GM21423 (cell line): ENCODE data around the gene ID2.

Experiments used
- ATAC-seq: cut with Tn5 transposase; IDR thresholded peaks from one replicate; pipeline ENCODE4 v1.9.1; 2021; ENCODE audit warnings: mild to moderate bottlenecking, moderate library complexity; ENCODE audit not compliant: unreplicated experiment

Gene ID2

DNA sequence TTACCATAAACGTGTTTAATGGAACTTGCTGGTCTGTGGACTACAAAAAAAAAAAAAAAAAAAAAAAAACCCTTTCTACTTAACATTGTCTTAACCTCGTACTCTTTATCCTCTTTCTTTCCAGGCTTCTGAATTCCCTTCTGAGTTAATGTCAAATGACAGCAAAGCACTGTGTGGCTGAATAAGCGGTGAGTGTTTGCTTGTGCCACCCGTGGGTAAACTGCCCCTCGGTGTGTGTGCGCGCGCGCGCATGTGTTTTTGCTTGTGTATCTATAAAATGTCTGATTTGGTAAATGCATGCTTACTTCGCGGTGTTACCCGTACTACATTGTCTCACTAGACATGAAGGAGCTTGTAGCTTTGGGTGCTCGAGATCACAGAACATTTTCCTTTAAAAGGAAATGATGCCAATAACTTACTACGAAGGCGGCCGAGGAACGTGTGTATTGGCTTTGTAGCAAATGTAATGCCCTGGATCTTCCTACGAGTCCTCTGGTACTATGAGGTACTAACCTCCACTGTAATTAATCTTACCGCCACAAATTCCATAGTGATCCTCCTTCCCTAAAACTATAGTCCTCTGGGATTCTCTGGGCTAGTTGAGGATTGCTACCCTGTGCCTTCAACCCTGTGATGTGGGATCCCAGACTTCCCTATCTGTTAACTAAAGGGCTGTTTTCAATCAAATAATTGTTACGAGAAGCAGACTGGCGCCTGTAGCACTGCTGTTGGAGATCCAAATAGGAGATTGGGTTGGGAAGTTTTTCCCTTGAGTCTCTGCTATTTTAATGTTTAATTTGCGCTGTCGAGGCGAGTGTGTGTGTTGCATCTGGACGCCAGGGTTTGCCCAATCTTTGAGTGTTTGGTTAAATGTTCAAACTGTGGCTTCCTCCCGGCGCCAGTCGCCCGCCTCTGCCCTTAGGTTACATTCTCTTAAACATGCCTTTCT is 1.1 kb downstream of the ID2 start:
- ATAC-seq = no peak

DNA sequence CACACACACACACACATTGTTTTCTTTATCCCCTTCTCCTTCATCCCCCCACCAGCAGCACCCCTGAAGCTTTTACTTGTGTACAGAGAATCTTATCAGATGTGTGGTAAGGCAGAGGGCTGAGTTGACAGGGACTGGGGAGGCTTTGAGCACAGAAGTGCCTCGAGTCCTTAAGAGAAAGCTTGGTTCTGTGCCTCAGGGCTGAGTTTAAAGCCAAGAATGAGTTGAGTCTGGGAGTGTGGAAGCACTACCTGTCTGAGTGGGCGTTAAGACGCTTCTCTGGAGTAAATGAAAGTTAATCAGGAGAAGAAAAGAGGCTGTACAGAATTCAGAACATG is 2.7 kb downstream of the ID2 start:
- ATAC-seq = no peak

DNA sequence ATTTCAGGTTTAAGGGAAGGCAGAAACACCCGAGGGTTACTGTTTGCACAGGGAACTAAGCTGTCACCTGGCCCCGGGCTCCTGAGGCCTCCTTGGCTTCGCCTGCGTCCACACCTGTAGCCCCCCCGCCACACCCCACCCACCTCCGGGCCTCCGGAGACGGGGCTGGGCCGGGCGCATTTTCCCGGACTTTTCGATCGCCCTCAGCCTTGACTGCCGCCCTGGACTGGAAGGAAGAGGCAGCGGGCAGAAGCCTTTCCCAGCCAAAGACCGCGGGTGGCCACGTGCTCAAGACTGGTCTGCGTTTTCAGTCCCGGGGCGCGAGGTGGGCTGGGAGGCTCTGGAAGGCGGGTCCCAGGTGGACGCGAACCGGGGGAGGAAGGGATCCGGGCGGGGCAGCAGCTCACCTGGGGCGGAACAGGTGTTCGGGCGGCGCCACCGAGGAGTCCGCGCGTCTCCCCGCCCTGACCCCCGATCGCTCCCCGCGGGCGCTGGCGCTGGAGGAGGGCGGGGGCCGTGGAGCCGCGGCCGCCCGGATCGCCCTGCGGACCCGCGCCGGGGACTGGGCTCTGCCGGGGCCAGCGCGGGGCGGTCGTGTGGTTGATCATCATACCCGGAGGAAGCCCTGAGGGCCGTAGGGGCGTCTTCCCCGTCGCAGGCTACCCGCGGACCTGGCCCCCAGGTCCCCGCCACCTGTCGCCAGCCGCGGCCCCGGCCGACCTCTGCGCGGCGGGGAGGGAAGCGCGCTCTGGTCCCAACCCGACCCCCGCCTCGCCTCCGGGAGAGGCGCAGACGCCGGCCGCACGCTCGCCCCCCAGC is 3.2 kb downstream of the ID2 start:
- ATAC-seq = peak; percentile 7

DNA sequence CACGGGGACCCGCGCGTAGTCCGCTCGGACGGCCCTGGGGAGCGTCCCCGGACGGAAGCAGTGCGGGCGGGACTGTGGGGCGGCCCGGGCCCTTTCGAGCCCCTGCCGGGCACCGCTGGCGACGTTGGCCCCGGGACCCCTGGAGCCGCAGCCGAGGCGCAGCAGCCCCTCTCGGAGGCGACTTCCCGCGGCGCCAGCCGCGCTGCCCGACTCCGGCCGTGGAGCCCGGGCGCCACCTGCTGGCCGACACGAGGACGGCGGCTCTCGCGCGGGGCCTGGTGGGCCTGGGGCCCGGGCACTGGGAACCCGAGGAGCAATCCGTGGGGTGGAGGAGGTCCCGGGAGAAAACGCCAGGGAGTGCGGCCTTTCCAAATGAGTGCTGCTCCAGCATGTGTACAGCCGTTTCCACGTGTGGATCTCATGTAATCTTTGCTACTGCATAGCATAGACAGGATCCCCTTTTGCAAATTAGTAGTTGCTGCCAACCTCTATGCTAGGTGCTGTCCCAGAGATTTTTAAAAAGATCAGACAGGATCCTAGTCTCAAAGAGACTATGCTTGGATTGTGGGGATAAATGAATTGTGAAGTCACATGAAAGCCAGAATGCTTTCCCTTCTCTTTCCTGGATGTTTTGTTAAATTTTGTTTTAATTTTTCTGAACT is 4.0 kb downstream of the ID2 start:
- ATAC-seq = peak; percentile 29

DNA sequence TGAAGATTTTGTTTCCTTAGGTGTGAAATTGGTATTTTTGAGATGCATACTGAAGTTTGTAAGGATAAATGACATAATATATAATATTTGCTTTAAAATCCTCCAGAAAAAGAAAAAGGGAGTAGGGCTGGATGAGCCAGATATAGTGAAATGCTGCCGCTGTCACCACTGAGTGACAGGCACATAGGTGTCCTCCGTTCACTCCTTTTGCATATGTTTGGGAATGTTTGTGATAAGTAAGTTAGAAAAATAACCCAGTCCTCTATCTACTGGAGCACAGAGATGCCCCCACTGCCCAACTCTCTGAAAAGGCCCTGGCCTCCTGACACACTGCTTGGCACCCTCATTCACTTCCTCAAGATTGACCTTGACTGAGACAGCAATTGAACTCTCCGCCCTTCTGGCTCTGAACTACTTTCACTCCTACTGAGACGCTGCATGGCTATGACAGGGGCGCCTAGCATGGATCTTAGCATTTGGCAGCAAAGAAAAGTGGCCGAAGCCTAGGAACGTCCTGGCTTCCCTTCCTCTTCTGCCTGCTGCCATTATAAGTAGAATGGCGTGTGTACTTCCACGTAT is 10.1 kb downstream of the ID2 start:
- ATAC-seq = no peak

DNA sequence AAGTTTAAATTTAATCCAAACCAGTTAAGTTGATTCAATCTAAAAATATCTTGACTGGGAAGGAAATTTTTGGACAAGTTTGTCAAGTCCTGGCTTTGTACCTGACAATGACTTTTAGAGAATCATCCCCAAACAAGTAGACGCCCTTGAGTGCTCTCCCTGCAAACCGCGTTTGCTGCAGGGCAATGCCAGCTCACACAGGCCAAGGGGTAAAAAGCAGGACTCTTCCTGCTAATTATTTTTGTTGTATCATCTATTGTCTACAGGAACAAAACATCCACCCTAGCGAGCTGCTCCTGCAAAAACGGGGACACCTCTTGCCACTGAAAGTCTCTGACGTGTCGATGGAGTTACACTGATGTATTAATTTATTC is 10.9 kb downstream of the ID2 start:
- no peak for ATAC-seq

DNA sequence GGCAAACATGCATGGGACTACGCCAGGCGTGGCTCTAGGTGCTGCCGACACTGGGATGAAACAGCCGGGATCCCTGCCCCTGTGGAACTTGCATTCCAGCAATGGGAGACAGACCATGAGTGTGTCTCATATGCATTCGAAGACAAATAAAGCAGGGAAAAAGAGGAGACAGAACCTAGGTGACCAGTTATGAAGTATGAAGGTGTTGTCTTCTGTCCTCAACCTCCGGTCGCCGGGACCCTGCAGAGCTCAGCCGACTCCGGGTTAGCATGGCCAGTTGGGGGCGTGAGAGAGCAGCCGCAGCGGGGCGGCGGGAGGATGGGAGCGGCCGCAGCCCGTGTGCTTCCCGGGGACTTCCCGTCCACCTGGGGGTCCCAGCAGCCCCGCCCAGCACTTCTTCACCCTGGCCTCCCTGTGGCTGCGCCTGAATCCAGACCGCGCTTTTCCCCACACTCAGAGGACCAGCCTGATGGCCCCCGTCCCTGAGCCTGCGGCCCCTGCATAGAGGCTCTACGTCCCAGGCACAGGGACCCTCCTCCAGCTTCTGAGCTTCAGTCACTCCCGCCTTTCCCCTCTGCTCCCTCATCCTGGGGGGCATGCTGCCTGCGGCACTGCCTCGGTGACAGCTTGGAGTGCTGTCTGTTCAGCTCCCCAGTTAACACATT is 11.4 kb downstream of the ID2 start:
- ATAC-seq = no peak

DNA sequence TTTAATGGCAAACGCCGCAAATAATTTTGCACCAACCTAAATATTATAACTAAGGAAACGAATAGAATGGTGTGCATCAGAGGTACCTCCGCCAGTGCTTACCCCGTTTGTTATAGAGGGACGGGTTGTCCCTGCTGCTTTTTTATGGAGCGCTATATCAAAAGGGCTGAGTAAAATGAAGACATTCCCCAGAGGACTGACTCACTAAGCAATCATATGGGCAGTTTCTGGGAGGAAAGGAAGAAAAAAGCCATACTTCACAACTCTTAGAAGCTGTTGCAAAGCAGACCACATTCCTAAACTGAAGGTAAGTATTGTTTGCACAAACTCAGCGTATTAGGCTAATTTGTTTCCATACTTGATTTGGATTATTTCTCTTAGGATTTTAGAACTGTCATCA is 12.9 kb downstream of the ID2 start:
- no peak for ATAC-seq

DNA sequence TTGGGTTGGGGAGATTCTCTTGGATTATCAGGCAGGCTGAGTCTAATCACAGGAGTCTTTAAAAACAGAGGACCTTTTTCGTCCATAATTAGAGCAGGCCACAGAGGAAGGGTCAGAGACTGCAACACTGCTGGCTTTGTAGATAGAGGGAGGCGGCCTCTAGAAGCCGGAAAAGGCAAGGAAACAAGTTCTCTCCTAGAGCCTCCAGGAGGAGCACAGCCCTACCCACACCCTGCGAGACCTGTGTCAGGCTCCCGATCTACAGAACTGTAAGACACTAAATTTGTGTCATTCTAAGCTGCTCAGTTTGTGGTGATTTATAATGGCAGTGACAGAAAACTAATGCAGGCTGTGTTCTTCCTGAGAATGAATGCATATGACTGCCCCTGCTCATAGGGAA is 15.3 kb downstream of the ID2 start:
- no peak for ATAC-seq

DNA sequence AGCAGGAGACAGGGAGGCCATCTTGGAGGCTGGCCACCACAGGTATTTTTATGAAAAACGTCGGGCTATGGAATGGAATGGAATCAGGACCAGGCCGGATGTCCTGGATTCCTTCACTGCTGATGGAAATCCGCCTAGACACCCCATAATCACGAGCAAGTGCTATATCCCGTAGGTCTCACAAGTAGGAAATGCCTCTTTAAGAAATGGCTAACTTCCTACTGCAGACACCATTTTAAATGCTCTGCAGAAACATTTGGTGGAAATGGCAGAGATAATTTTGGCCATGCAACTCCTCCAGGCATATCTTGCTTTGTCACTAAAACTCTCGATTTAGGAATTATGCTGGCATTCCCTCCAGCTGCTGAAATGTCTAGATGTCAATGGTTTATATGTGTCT is 18.0 kb downstream of the ID2 start:
- ATAC-seq = no peak

DNA sequence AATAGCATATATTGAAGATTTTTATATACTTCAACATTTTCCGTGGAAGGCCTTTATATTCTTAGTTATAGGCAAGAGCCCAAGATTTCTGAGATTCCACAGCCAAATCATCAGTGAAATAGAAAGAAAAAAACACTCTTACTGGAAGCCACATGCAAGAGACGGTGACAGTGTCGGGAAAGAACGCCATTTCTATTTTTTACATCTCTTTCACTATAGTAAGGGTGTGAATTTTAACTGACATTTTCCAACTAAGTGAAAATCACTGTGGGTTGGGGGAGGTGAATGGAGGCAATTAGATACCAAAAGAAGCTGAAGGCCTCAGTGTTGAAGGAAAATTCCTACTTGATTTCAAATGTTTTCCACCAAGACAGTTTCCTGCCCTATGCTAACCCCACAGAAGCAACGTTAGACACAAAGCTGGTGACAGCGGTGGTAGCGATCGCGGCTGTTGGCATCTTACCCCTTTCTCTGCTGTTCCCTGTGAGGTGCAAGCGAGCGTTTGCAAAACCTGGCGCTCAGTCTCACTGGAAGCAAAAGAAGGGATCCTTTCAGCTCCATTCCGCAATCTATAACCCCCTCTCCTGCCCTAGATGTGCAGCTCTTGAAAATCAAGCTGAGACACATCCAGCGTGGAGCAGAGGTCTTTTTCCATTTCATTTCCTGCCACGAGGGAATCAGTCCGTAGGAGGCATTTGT is 20.0 kb downstream of the ID2 start:
- no peak for ATAC-seq

DNA sequence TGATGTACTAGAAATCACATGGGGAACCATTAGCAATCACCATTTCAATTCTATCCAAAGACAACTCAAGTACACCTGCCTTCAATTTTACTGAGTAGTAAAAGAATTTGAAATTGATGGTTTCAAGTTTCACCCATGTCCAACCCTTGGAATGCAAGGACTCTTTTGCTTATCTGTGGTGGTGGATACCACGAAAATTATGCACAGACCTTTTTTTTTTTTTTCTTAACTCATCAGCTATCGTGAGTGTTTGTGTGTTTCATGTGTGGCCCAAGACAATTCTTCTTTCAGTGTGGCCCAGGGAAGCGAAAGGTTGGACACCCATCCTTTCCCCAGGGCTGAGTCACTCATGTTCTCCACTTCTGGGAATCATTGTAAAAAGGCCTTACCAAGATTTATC is 23.1 kb downstream of the ID2 start:
- no peak for ATAC-seq

DNA sequence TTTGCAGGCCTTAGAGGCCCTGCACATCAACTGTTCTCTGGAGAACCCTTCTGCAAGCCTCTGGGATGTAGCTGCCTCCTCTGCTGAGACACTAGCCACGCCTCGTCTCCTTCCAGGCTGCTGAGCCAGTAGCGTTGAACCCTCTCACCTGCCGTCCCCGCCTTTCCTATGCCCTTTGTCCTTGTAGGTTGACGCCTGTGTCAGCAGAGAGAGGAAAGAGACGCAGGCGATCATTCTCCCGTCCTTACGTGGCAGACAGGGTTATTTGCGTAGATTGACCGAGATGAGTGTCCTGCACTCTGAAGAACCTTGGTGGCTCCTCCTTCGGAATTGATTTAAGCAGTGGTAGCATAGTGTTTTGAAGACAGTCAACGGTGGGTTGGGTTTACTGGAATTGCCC is 27.8 kb downstream of the ID2 start:
- ATAC-seq = no peak

DNA sequence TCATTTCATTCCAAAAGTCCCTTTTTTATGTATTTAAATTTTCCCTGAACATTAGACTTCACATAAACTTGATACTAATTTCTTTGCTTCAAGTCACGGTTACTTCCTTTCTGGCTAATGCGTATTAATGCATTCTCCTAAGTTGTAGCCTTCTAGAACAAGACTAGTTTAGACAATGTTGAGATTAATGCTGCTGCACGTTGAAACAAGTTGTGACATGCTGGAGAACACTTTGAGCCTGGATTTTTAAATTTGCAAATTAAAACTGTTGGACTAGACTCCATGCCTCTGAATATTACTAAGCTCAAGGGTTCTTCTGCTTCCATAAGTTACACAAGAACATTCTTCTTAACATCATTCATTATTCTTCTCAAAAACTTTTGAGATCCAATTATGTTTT is 29.1 kb downstream of the ID2 start:
- no peak for ATAC-seq

DNA sequence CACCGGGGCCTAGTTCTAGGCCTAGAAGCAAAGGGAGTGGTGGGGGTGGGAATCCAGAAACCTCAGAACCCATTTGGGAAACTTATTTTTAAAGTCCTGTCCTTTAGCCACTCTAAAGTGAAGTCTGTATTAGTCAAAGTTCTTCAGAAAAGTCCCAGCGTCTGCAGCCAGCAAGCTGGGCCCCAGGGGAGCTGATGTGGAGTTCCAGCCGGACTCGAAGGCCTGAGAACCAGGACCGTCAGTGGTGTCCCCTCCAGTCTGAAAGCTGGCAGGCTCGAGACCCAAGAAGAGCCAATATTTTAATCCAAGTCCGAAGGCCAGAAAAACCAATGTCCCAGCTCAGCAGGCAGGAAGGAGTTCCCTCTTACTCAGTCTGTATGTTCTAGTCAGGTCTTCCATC is 32.4 kb downstream of the ID2 start:
- ATAC-seq = no peak

DNA sequence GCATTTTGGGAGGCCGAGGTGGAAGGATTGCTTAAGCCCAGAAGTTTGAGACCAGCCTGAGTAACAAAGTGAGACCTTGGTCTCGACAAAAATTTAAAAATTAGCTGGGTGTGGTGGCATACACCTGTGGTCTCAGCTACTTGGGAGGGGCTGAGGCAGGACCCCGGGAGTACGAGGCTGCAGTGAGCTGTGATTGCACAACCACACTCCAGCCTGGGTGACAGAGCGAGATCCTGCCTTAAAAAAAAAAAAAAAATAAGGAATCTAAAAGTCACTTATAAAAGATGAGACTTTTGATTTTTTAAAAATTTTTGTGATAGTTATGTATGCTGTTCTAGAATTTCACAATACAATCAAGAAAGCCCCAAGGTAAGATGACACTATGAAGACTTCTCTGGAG is 33.1 kb downstream of the ID2 start:
- ATAC-seq = no peak

DNA sequence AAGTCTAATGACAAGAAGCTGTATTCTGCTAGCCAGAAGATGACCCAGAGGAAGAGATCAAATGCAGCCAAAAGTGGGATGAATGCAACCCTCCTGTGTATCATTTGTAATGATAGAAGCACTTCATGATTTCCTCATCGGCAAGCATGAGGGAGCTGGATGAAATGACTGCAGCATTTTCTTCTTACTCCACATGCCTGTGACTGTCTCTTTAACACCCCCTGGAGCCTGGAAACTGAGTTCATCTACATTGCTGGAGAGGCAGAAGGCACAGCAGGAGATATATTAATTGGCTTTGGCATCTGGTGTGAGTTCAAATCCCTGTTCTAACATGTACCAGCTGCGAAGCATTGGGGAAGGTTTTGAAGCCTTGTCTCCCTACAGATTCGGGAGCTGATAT is 37.7 kb downstream of the ID2 start:
- ATAC-seq = no peak

DNA sequence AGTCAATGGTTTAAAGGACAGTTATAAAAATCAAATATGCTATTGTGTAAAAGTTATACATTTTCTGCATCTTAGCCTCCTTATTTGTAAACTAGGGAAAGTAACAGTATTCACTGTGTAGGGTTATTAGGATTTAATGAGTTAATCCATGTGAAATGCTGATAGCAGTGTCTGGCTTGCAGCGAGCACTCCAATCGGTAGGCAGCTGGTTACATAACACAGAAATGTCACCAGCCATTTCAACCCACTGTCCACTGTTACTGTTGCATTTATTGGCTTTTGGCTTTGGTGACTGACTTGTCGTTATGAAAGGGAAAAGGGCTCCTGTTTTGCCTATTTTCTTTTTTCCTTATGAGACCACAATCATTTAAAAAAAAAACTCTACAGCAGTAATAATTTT is 38.9 kb downstream of the ID2 start:
- no peak for ATAC-seq

DNA sequence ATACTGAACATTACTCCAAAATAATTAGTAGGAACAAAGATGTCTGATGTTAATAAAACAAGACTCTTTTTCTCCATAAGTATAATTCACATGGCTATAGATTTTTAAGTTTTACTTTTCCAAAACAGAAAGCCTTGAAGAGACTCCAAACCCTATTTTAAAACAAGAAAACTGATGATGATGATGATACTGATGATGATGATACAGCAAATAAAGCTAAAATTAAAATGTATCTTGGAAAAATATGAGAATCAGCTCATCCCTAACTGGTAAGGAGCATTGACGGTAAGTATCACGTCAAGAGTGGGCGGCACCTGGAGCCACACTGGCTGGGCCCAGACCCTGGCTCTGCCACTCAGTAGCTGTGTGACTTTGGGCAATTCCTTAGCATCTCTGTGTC is 39.6 kb downstream of the ID2 start:
- no peak for ATAC-seq

DNA sequence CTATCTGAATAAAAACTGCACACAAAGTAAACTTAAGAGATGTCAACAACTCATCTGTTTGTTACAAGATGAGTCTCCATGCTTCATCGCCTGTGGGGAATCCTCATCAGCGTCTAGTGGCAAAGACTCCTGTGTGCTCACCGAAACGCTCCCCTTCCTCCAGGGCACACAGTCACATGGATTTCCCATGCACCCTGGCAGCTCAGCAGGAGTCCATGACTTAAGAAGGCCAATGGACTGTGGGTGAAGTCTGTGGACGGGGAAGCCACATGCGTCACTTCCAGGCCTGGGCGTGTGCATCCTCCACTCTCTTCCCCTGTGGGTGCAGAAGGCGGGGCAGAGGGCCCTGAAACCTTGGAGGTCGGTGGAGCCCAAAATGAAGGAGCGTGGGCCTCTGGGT is 41.1 kb downstream of the ID2 start:
- no peak for ATAC-seq
